GM06990 (cell line): Measurements from ENCODE around the gene C1QTNF2.

Source experiments
- DNase-seq: peaks from one replicate; pipeline ENCODE4 v3.0.0-alpha.2; 2011; ENCODE audit not compliant: insufficient read length; ENCODE audit errors: extremely low read depth
- H3K27me3 ChIP-seq: replicated peaks from 2 replicates; pipeline ENCODE4 v1.6.0; 2011; ENCODE audit warnings: low read length; ENCODE audit not compliant: control insufficient read depth, insufficient read depth
- H3K36me3 ChIP-seq: 2 replicates; pipeline ENCODE4 v1.5.1; 2011; ENCODE audit warnings: low read length; ENCODE audit not compliant: control insufficient read depth, insufficient read depth
- H3K4me3 ChIP-seq: replicated peaks from 2 replicates; pipeline ENCODE4 v1.5.1; 2011; ENCODE audit warnings: low read depth, mild to moderate bottlenecking, control low read depth, low read length
- TF ChIP-seq, protein P1 (sequence below): IDR thresholded peaks from 2 replicates; pipeline ENCODE4 v1.5.1; 2011; ENCODE audit warnings: low read length, control low read depth, mild to moderate bottlenecking, inconsistent platforms; ENCODE audit not compliant: insufficient read depth, poor library complexity, severe bottlenecking

Gene C1QTNF2

GRCh38 chr5:160378330-160378729 lies 7.9 kb upstream of the C1QTNF2 start:
- TF ChIP-seq, protein P1, sequence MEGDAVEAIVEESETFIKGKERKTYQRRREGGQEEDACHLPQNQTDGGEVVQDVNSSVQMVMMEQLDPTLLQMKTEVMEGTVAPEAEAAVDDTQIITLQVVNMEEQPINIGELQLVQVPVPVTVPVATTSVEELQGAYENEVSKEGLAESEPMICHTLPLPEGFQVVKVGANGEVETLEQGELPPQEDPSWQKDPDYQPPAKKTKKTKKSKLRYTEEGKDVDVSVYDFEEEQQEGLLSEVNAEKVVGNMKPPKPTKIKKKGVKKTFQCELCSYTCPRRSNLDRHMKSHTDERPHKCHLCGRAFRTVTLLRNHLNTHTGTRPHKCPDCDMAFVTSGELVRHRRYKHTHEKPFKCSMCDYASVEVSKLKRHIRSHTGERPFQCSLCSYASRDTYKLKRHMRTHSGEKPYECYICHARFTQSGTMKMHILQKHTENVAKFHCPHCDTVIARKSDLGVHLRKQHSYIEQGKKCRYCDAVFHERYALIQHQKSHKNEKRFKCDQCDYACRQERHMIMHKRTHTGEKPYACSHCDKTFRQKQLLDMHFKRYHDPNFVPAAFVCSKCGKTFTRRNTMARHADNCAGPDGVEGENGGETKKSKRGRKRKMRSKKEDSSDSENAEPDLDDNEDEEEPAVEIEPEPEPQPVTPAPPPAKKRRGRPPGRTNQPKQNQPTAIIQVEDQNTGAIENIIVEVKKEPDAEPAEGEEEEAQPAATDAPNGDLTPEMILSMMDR, result no peak
- no peak for DNase-seq
- no peaks in the 10 kb centered on the region for H3K27me3 ChIP-seq

DNA sequence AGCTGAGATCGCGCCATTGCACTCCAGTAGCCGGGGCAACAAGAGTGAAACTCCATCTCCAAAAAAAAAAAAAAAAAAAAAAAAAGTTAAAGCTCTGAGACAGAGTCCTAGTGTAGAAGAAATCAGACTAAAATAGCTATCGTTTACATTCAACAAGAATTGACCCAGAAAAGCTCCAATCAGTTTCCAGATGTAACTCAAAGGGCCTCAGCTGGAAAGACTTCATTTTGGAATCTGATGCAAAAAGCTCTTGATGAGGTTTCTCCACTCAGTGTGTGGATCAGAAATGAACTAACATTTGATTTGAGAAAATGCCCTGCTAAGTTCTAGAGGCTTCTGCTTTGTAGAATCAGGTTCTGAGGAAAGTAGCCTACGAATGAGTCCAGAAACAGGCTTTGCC lies 7.2 kb upstream of the C1QTNF2 start:
- Histone ChIP-seq H3K4me3 (no peak overlapping the region), H3K36me3 (no peaks in the 10 kb centered on the region), H3K27me3 (no peaks in the 10 kb centered on the region)
- DNase-seq, result no peak
- TF ChIP-seq, protein P1, result no peak

More at GRCh38 chr5:160378330-160378729, 7.9 kb upstream of the C1QTNF2 start:
- H3K36me3 ChIP-seq, result no peaks in the 10 kb centered on the region
- H3K4me3 ChIP-seq, result no peak overlapping the region

DNA sequence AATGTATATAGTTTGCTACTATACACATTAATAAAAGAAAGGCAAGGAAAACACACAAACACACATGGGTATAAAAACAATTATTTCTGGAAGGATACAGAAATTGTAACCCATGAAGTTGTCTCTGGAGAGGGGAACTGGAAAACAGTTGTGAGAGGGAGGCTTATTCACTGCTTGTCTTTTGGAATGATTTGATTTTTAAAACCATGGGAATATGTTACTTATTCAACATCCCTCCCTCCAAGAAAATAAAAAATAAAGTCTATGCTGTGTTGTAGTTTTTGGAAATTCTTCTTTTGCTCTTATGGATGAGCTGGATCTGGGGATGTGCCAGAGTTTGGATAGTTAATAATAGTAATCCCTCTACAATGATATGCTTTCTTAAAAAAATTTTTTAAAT lies 6.0 kb upstream of the C1QTNF2 start:
- Histone ChIP-seq H3K36me3 (no peaks in the 10 kb centered on the region), H3K27me3 (no peaks in the 10 kb centered on the region), H3K4me3 (no peak overlapping the region)
- DNase-seq, result no peak
- TF ChIP-seq, protein P1, result no peak

DNA sequence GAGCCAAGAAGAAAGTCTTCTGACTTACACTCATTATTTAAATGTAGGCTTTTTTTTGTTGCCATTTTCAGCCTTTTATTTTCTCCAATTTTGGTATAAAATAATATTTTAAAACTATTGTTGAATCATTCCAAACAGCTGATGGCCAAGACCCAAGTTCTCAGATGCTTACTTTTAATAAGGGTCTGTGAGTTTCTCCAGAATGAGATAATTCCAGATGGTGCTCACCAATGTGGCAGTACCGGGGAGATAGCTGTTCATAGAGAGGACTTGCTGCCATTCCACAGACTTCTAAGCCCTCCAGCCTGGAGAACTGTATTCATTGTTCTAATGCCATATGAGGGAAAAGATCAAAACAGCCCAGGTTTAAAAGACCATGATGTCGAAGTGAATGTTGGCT lies 5.3 kb upstream of the C1QTNF2 start:
- Histone ChIP-seq H3K27me3 (no peaks in the 10 kb centered on the region), H3K4me3 (no peak overlapping the region), H3K36me3 (no peaks in the 10 kb centered on the region)
- TF ChIP-seq, protein P1, result no peak
- no peak for DNase-seq

DNA sequence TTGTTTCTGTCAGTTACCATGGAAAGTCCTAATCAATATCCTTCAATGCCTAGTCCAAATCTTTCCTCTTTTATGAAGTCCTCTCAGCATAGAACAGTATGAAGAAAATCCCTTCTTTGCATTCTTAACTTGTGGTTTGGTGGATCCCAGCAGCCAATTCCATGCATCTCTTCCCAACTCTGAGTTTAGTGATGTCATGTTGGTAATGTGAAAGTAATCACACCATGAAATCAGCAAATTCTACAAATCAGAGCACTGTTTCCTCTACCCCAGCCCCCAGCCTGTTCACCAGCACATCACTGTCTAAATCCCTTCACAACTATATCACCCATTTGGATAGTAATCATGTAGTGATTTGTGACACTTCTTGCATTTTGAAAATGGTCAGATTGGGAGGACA lies 4.7 kb upstream of the C1QTNF2 start:
- DNase-seq, result no peak
- H3K36me3 ChIP-seq, result no peaks in the 10 kb centered on the region
- H3K4me3 ChIP-seq, result no peak overlapping the region
- H3K27me3 ChIP-seq, result peaks cover 2% of the 10 kb centered on the region; the same call in 1 of the 2 replicates
- TF ChIP-seq, protein P1, result no peak

DNA sequence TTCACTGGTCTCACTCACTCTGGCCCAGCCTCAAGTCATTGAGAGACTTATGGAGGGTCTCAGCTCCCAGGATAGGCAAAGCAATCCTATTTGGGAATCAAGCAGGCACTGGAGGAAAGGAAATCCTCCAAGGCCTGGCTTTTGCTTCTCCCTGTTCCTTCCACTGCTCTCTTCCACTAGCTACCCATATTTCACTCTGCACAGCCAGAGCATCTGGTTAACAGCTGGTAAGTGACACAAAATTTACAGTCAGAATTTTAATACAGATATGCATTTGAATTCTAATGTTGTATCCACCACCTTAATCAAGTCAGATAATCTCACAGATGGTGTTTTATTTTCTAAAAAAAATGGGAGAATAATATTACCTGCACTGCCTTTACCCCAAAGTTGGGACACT lies 868 bp upstream of the C1QTNF2 start:
- TF ChIP-seq, protein P1, result no peak
- Histone ChIP-seq H3K4me3 (no peak overlapping the region), H3K36me3 (no peaks in the 10 kb centered on the region), H3K27me3 (peaks cover 2% of the 10 kb centered on the region; the same call in 1 of the 2 replicates)
- no peak for DNase-seq
